ENCODE measurements around the gene C20orf204. TPM values are rescaled to one million over a fixed set of nuclear protein-coding genes. Genes with fewer than 3 reads are reported as not detected.

C20orf204 gene
- total and polyA plus RNA-seq, 2 of the 4 experiments (the other 2 are of a cell fraction): 0.09 to 0.18 TPM

DNA sequence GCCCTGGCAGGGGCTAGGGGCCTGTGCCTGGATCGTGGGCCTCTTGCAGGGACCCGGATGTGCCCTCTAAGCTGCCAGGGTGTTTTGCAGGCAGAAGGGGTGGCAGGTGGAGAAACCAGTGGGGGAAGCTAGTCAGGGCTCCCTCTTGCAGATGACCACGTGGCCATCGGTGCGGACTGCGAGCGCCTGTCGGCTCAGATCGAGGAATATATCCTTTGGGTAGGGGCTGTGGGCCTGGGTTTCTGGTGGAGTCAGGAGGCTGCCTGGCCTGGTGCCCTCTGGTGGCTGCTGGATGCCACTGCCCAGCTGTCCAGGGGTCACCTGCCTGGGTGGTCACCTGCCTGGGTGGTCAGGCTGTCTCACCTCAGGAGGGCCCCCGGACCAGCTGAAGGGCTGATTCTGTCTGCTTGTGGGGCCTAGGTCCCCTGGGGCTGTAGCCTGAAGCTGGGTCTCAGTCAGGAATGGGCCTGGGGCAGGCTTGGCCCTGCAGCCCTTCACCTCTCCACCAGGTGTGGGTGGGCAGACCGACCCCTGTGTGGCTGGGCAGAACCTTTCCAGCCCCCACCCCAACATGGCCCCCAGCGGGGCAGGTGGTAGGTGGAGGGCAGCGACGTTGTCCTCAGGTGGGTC lies 33.7 kb downstream of the C20orf204 start:
- WGBS, 2 experiments (ENCODE audit: extremely low coverage in 2 of 2, insufficient read length in 1 of 2): 60% methylated on average over 1 of the region's 14 CpGs; no CpG with 5 or more reads in 1 of the 2 experiments
- Histone ChIP-seq H3K9me3 (ENCODE audit: control insufficient read depth, insufficient read depth, low read length) (no peaks in the 10 kb centered on the region), H3K79me1 (ENCODE audit: low read depth in 1 of 2, low read length in 2 of 2) (peaks cover 0 to 15% of the 10 kb centered on the region in 2 experiments; a peak in 1 of 4 replicates), H3K9me1 (ENCODE audit: insufficient read depth, low read length) (peaks cover 10% of the 10 kb centered on the region; the same call in 1 of the 2 replicates), H2BK20ac (ENCODE audit: low read depth, low read length) (no peak overlapping the region), H2AFZ (replicated peaks; ENCODE audit: low read length, poor library complexity) (peak overlapping the region; percentile 43), H3K56ac (ENCODE audit: extremely low read depth, insufficient read depth, low read length) (no peak overlapping the region), H3K23ac (ENCODE audit: low read depth, low read length) (no peak overlapping the region), H3K14ac (replicated peaks; ENCODE audit: low read depth, low read length) (no peak overlapping the region), H2AK5ac (ENCODE audit: low read depth, low read length) (no peak overlapping the region), H4K8ac (ENCODE audit: low read depth in 2 of 2, low read length in 2 of 2) (no peak overlapping the region), H2BK120ac (ENCODE audit: low read depth, low read length) (no peak overlapping the region), H4K20me1 (ENCODE audit: insufficient read depth, low read length) (peaks cover 4% of the 10 kb centered on the region; the same call in 1 of the 2 replicates), H2AK9ac (replicated peaks; ENCODE audit: low read depth, low read length, poor library complexity) (peak overlapping the region; percentile 65), H4K5ac (ENCODE audit: low read depth, low read length) (no peak overlapping the region), H3K36me3 (ENCODE audit: control insufficient read depth, insufficient read depth, low read length) (peaks cover 20% of the 10 kb centered on the region; the same call in 1 of the 2 replicates), H3K27me3 (ENCODE audit: control insufficient read depth, insufficient read depth, low read length) (no peaks in the 10 kb centered on the region), H3K4ac (ENCODE audit: low read depth, low read length) (no peak overlapping the region), H3K4me1 (ENCODE audit: control insufficient read depth, insufficient read depth, low read length) (peaks cover 12% of the 10 kb centered on the region), H3K4me3 (ENCODE audit: insufficient read depth, low read depth, low read length) (no peak overlapping the region), H4K91ac (ENCODE audit: insufficient read depth, low read depth, low read length) (no peak overlapping the region), H3K18ac (ENCODE audit: low read depth, low read length) (no peak overlapping the region), H2BK5ac (ENCODE audit: low read depth, low read length, poor library complexity, severe bottlenecking) (no peak overlapping the region), H3K9ac (ENCODE audit: low read depth, low read length) (no peak overlapping the region), H3K27ac (ENCODE audit: insufficient read depth, low read length) (no peak overlapping the region), H3K4me2 (ENCODE audit: low read depth, low read length) (no peak overlapping the region), H2BK15ac (ENCODE audit: low read depth, low read length) (no peak overlapping the region)
- in situ Hi-C loops (cut with MboI; ENCODE audit: low sequenced_read_pairs): no loop called here
- DNase-seq (no peak), ATAC-seq (ENCODE audit: low read depth) (peak; percentile 51)
- ChIA-PET POLR2A (ENCODE audit: unreplicated experiment) (no interaction called here), CTCF (interaction anchor here (0.6 to 1.8 kb wide), 3 partner anchors 12 to 50 kb away, joined by 3 to 6 read pairs (median 3); no protein-coding TSS in a partner anchor)
- no TSS peak for BruUV-seq (replicated peaks)
- intact Hi-C loops (cut with micrococcal nuclease): no loop called here
- dilution Hi-C loops (cut with HindIII; ENCODE audit: low sequenced_read_pairs, unreplicated experiment): no loop called here
- TF ChIP-seq, protein P1, sequence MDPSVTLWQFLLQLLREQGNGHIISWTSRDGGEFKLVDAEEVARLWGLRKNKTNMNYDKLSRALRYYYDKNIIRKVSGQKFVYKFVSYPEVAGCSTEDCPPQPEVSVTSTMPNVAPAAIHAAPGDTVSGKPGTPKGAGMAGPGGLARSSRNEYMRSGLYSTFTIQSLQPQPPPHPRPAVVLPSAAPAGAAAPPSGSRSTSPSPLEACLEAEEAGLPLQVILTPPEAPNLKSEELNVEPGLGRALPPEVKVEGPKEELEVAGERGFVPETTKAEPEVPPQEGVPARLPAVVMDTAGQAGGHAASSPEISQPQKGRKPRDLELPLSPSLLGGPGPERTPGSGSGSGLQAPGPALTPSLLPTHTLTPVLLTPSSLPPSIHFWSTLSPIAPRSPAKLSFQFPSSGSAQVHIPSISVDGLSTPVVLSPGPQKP (IDR thresholded peaks at IDR 0.05; ENCODE audit: borderline replicate concordance, low read depth, low read length): no peak
- TF ChIP-seq MXI1 (IDR thresholded peaks at IDR 0.05; ENCODE audit: borderline replicate concordance, low read depth, low read length) (no peak), RFX5 (IDR thresholded peaks at IDR 0.05; ENCODE audit: low read depth, low read length) (no peak), CHD1 (IDR thresholded peaks at IDR 0.05; ENCODE audit: low read depth, low read length) (no peak), SMC3 (IDR thresholded peaks at IDR 0.05; ENCODE audit: low read depth, low read length) (peak; percentile 49), FOS (IDR thresholded peaks at IDR 0.05; ENCODE audit: low read depth, low read length) (no peak), BHLHE40 (IDR thresholded peaks at IDR 0.05; ENCODE audit: low read depth, low read length) (no peak), RAD21 (IDR thresholded peaks at IDR 0.05; ENCODE audit: low read length) (peak; percentile 34), NFE2L2 (IDR thresholded peaks at IDR 0.05; ENCODE audit: low read depth, low read length) (no peak)
- TF ChIP-seq, protein P2, sequence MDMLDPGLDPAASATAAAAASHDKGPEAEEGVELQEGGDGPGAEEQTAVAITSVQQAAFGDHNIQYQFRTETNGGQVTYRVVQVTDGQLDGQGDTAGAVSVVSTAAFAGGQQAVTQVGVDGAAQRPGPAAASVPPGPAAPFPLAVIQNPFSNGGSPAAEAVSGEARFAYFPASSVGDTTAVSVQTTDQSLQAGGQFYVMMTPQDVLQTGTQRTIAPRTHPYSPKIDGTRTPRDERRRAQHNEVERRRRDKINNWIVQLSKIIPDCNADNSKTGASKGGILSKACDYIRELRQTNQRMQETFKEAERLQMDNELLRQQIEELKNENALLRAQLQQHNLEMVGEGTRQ (IDR thresholded peaks at IDR 0.05; ENCODE audit: low read depth, low read length): 0 out of 2 replicates have a peak, but pooled peaks have one; percentile 23
- TF ChIP-seq, protein P3, sequence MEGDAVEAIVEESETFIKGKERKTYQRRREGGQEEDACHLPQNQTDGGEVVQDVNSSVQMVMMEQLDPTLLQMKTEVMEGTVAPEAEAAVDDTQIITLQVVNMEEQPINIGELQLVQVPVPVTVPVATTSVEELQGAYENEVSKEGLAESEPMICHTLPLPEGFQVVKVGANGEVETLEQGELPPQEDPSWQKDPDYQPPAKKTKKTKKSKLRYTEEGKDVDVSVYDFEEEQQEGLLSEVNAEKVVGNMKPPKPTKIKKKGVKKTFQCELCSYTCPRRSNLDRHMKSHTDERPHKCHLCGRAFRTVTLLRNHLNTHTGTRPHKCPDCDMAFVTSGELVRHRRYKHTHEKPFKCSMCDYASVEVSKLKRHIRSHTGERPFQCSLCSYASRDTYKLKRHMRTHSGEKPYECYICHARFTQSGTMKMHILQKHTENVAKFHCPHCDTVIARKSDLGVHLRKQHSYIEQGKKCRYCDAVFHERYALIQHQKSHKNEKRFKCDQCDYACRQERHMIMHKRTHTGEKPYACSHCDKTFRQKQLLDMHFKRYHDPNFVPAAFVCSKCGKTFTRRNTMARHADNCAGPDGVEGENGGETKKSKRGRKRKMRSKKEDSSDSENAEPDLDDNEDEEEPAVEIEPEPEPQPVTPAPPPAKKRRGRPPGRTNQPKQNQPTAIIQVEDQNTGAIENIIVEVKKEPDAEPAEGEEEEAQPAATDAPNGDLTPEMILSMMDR (conservative IDR thresholded peaks at IDR 0.05; ENCODE audit: low read depth, low read length): peak; percentile 60

All from IMR-90 (cell line).